NCI-H2107 treated with DMSO at 0.1 percent for 48 hours (cell line): ENCODE data around the gene ST3GAL4.
A peak's percentile ranks its signal among the peaks of the same experiment; 100 is the strongest.
"Not testable (repeated sequence)": the region's sequence is repeated elsewhere in the genome, so short reads cannot be mapped to it uniquely, and the experiment has no call there.

Experiments used
- DNase-seq: peaks from one replicate; lab custom pipeline; 2025; ENCODE audit not compliant: unreplicated experiment; lab: John Stamatoyannopoulos, UW

ST3GAL4 gene

DNA sequence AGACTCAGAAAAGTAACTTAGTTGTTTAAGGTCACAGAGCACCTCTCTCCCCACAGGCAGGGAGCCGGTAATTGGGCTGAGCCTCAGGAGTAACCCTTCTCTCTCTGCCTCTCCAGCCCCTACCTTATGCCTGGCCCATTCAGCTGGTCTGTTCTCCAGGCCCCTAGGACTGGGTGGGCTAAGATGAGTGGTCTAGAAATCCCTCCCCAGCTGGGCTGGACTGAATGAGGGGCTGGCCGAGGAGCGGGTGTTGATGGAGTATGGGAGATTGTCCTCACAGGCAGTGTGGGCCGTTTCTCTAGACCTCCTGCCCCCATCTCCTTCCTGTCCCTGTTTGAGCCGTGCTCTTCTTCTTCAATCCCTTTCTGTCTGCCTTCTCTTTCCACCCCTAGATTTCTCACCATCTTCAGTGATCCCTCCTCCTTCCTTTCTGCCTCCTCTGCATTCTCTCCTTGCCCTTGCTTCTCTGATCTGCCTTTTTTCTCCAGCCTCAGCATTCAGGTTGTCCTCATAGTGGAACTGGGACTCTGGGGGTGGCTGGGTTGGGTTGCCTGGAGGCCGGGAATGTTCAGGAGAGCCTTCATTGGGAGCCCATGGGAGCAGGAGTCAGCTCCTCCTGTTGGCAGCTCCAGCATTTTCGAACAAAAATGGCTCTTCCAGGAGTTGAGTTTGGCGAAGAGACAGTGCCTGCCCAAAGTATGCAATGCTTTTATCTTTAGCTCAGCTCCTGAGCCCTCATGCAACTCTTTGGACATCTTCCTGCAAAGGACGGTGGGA lies 7.6 kb downstream of the ST3GAL4 start:
- no peak for DNase-seq

DNA sequence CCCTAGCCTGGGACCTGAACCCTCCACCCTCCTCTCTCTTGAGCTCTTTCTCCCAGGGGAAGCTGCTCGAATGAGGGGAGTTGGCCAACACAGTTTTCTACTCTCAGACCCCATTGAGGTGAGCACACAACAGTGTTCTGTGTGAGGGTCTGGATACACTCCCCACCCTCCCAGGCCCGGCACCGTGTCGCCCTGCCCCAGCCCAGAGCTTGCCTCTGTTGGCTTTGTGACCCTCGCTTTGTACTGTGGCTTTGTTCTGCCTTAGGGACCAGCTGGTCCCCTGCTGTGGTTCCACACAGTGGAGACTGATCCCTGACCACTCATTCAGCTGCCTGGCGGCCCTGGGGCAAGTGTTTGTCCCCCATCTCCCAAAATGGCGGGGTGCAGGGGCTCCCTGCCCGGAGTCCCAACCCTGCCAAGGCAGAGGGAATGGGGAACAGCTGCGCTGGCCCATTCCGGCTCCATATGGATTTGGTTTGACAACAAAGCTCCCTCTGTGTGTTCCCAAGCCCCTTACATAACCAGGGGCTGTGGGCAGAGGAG lies 8.3 kb downstream of the ST3GAL4 start:
- no peak for DNase-seq

DNA sequence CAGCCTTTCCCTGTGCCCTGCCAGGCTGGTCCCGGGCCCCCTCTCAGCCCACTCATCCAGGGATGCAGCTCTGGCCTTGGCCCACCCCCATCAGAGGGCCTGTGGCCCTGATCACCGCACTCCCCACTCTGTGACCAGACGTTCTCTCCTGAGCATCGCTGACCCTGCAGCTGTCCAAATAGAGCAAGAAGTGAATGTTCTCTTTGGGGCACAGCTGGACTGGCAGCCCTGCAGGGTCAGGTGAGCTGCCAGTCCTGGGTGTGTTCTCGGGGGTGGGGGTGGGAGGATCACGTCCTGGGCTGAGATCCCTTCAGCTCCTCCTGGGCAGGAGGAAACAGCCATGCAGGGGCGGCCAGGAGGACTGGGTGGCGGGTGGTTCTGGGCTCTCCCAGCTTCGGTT lies 9.2 kb downstream of the ST3GAL4 start:
- DNase-seq = not testable (repeated sequence)

DNA sequence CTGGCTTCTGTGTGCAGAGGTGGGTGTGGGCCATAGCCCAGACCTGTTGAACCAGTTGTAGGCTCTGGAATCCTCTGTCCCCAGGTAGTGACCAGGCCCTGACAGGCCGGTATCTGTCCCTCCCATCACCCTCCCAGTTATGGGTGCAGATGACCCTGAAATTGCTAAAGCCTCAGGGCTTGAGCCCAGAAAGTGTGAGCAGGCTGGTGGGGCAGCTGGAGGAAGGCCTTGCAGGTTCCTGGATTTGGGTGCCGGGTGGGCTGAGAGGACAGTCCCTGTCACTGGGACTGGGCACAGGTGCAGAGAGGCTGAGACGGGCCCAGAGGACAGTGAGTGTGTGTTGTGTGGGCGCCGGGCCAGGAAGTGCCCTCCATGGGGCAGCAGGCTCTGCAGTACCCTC lies 10.0 kb downstream of the ST3GAL4 start:
- DNase-seq = not testable (repeated sequence)

DNA sequence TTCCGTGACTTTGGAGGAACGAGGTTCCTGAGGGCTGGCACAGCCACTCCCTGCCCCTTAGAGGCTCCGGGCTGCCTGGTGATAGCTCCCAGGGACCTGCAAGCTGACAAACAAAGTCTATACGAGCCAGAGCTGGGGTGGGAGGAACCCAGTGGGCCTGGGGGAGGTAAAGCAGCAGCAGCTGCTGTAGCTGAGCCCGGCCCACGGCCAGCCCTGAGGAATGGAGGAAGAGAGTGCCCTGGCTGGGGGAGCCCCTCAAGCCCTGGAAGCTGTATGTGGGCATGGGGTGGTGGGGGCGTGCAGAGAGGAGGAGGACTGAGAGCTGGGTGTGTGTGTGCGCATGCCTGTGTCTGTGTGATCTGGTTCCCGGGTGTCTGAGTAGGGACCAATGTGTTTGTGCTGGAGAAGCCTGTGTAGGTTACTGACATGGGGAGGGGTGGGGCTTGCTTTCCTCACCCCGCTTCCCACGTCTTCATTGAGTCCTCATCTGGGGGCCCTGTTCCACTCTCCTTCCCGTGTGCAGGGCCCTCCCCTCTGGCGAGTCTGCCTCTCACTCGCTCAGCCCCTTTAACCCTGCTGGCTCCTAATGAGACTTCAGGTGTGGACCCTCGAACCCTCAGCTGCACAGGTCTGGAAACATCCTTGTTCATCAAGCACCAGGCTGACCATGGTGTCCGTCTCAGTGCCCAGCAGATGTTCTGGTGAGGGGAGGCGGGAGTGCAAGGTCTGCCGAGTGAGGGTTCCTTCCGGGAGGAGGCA lies 10.8 kb downstream of the ST3GAL4 start:
- no peak for DNase-seq

DNA sequence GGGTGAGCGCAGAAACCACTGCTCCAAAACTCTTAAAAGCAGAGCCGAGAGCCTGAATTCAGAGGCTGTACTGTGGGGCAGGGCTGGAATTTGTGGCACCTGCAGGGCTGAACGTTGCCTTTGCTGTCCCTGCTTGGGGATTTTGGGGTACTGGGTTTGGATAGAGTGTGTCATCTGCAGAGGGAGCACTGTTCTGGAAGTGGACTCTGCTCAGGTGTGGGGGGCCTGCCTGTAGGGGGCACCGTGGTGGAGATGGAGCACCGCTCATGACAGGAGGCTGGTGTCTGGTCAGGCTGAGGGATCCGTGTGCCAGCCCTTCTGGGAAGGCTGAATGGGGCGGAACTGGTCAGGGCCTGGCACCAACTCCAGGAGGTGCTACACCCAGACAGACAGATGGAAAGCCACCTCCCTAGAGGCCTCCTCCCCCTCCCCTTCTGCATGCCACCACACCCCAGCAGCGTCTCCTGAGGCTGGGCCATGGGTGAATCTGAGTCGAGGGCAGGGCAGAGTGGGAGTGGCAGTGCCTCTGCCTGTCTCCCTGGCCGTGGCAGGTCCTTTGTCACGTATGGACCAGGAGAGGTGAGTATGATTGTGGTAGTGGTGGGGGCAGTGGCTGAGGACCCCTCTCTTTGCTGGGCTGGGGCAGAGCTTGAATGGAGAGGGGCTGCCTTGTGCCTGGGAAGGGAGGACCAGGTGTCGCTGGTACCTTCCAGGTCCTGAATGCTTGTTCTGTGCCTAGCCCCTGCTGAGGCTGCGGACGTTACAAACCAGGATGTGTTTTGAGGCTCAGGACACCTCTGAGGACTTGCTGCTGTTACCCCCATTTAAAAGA lies 11.6 kb downstream of the ST3GAL4 start:
- DNase-seq = not testable (repeated sequence)

DNA sequence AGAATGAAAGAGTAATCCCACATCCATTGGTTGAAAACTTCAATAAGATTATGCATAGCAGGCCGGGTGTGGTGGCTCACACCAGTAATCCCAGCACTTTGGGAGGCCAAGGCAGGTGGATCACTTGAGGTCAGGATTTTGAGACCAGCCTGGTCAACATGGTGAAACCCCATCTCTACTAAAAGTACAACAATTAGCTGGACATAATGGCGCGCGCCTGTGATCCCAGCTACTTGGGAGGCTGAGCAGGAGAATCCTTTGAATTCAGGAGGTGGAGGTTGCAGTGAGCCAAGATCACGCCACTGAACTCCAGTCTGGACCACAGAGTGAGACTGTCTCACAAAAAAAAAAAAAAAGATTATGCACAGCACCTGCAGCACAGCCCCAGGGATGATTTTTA lies 12.3 kb downstream of the ST3GAL4 start:
- not testable (repeated sequence) for DNase-seq

DNA sequence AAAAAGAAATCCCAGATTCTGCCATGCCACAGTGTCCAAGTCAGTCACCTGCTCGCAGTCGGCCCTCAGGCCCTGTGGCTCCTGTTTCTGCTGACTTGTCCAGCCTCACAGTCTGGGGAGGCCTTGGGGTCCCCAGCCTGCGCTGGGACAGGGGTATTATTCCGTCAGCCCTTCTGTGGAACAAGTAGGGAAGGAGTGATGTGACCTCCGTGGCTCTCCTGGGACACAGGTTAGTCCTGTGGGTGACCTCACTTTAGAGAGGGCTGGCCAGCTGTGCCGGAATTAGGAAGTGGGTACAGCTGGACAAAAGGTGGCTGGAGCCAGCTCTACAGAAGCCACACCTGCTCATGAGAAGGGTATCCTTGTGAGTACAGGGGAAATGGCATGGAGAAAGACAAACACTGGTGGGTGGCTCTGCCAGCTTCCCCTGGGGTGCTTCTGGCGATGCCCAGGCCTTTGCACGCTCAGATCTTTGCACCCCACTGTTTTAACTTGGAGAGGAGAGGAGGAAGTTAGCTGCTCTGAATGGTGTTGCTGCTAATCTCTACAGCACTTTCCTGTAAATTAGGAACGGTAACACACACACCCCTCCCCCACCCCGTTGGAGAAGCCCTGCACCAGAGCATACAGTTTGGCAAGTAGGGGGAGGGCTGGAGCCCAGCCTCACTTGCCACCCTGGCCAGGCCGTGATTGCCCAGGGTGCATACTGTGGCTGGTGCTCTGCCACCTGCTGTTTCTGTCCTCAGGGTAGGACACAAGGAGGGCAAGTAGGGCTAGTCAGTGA lies 13.0 kb downstream of the ST3GAL4 start:
- not testable (repeated sequence) for DNase-seq

DNA sequence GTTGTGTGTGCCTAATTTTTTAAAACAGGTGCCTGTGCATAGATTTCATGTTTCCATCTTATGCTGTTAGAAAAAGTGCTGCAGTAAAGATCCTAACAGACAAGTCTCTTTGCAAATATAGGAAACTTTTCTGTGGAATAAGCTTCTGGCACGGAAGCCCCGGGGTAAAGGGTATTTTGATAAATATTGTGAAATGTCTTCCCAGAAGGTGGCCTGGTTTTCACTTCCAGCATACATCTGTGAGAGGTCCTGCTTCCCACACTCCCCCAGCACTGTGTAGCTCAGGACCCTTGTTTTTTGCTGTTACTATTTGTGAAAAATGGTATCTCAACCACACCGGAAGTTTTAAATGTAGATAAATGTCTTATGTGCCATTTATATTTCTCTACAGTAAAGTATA lies 14.5 kb downstream of the ST3GAL4 start:
- DNase-seq = no peak

DNA sequence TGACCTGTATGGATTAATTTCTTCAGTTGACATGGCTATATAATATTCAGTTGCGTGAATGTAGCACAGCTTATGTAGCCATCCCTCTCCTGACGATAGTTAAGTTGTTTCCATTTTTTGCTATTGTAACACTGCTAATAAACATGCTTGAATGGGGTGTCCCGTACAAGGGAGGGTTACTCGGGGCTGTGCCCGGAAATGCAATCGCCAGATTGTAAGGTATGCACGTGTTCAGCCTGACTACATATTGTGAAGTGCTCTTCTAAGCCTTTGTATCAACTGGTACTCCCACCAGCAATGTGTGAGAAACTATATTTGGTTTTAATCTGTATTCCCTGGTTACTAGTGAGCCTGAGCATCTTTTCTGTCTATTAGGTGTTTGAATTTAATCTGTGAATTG lies 16.1 kb downstream of the ST3GAL4 start:
- no peak for DNase-seq

DNA sequence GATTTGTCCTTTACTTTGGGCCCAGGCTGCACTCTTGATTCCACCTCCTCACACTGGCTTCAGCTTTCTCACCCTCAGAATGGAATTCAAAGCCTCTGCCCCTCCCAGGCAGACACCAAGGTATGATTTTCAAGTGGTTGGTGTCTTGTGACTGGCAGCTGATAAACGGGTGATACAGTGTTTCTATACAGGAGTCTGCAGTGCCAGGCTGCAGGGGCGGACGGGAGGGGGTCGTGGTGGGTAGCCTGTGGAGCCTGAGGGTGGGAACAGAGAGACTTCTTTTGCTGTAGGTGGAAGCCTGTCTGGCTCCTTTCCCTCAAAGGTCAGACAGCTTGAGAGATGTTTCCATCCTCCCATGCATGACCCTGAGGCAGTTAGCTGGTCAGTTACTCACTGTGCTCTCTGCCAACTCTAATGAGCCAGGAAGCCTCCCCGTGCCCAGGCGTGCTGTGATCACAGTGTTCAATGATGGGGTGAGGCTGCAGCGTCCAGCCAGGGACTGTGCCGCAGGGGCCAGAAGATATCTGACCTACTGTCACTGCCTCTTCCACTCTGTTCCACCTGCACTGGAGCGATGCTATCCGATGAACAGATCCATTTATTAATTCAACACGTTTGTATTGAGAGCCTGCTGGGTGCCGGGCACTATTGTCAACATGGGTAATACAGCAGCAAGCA lies 18.0 kb downstream of the ST3GAL4 start:
- peak; percentile 27 for DNase-seq

DNA sequence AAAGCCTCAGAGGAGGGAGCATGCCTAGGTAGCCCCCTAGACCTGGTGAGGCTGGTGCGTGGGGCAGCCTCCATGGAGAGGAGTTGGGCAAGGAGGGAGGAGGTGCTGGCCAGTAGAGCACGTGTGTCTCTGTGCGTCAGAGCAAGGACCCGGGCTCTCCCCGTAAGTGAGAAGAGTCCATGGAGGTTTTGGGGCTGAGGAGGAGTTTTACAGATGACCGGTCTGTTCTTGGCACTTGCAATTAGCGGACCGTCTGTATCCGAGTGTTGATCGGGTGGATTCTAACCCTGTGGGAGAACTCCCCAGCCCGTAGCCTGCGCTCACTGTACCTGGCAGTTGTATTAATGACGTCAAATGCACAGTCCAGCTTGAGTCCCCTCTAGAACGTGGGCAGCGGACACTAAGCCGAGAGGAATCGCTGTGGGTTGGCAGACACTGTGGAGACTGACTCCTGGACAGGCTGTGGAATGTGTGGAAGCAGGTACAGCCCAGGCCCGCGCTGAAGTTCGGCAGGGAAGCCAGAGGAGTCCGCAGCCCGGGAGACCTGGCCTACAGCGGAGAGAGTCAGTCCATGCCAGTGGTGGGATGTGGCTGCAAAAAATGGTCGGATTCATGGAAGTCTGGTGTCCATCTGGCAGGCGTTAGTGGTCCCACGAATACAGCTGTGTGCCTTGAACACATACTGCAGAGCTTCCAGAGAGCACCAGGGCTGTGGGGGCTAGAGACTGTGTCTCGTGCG lies 19.2 kb downstream of the ST3GAL4 start:
- not testable (repeated sequence) for DNase-seq

DNA sequence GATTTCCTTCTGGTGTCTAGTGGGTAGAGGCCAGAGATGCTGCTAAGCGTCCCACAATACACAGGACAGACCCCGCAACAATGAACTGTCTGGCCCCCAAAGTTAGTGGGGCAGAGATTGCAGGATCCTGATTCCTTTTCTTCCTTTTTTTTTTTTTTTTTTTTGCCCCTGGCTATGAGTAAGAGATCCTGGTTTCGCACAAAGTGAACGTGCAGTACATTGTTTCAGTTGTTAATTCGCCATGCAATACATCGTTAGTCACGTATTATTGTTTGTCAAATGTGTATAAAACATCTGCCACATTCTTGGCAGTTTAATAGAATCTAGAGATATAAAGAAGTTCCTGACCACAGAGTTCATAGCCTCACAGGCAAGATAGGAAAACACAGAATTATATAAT lies 20.2 kb downstream of the ST3GAL4 start:
- DNase-seq = no peak

DNA sequence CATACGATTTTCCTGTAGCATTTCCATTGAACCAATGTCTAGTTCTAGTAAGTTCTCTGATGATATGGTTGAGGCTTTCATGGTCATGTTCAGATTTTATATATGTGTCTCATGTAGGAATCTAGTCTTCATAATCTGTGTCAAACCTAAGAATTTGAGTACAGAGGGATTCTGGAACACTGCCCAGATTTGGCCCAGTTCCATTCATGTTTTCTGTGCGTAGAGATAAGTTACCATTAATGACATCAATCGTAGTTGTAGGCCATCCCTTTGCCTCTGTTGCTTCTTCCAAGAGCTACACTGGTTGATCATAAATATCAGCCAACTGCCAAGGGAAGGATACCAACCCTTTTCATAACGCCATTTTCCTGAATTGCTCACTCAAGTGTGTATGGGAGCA lies 23.3 kb downstream of the ST3GAL4 start:
- no peak for DNase-seq

DNA sequence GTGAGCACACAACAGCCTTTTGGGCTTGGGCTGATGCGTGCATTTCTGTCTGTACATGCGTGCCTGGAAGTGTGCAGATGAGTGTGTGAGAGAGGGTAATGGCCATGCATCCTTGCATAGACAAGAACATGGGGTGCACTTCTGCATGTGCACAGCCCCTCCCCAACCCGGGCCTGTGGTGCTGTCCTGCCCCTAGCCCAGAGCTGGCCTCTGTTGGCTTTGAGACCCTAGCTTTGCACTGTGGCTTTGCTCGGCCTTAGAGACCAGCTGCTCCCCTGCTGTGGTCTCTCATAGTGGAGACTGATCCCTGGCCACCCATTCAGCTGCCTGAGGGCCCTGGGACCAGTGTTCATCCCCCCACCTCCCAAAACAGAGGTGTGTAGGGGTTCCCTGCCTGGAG lies 25.4 kb downstream of the ST3GAL4 start:
- DNase-seq = no peak

DNA sequence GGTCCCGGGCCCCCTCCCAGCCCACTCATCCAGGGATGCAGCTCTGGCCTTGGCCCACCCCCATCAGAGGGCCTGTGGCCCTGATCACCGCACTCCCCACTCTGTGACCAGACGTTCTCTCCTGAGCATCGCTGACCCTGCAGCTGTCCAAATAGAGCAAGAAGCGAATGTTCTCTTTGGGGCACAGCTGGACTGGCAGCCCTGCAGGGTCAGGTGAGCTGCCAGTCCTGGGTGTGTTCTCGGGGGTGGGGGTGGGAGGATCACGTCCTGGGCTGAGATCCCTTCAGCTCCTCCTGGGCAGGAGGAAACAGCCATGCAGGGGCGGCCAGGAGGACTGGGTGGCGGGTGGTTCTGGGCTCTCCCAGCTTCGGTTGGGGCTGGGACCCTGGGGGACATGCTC lies 26.5 kb downstream of the ST3GAL4 start:
- not testable (repeated sequence) for DNase-seq

DNA sequence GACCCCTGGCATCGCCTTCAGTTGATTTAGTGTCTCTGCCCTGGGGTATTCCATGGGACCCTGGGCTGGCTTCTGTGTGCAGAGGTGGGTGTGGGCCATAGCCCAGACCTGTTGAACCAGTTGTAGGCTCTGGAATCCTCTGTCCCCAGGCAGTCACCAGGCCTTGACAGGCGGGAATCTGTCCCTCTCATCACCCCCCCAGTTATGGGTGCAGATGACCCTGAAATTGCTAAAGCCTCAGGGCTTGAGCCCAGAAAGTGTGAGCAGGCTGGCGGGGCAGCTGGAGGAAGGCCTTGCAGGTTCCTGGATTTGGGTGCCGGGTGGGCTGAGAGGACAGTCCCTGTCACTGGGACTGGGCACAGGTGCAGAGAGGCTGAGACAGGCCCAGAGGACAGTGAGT lies 27.2 kb downstream of the ST3GAL4 start:
- DNase-seq = not testable (repeated sequence)

DNA sequence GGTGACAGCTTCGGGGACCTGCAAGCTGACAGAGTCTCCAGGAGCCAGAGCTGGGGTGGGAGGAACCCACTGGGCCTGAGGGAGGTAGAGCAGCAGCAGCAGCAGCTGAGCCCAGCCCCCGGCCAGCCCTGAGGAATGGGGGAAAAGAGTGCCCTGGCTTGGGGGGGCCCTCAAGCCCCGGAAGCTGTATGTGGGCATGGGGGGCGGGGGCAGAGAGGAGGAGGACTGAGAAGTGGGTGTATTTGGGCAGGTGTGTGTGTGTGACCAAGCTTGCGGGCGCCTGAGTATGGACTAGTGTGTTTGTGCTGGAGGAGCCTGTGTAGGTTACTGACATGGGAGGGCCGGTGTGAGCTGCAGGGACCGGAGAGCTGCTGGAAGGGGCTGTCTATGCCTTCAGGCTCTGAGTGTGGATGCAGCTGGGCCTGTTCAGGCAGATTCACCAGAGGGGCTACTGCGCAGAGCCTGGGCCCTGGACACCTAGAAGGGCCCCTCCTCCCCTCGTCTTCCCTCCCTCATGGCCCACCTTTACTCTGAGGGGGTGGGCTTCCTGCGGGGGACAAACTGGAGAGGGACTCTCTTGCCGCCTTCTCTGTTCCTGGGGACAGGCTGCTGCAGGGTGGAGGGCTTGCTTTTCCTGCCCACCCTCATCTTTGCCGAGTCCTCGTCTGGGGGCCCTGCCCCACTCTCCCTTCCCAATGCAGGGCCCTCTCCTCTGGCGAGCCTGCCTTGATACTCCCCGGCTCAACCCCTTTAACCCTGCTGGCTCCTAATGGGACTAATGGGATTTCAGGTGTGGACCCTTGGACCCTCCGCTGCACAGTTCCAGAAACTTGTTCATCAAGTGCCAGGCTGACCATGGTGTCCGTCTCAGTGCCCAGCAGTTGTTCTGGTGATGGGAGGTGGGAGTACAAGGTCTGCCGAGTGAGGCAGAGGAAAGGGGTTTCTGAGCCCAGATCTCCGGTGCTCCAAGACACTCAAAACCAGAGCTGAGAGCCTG lies 28.2 kb downstream of the ST3GAL4 start:
- DNase-seq = no peak
